Glomerular visceral epithelial cell (primary cell): ENCODE data around the gene PDE4D.
A peak's percentile ranks its signal among the peaks of the same experiment; 100 is the strongest.

Experiments used
- DNase-seq: peaks from one replicate; pipeline ENCODE4 v3.0.0-alpha.2; 2016; ENCODE audit errors: extremely low spot score

PDE4D gene

GRCh38 chr5:59655693-59656309 is 237.7 kb downstream of the PDE4D start:
- no peak for DNase-seq

- no peak for DNase-seq
Measured at GRCh38 chr5:59654691-59655090, 238.8 kb downstream of the PDE4D start.

GRCh38 chr5:59652449-59652848 is 241.1 kb downstream of the PDE4D start:
- no peak for DNase-seq

GRCh38 chr5:59648949-59649921 is 244.3 kb downstream of the PDE4D start:
- DNase-seq, result no peak

GRCh38 chr5:59648038-59648831 is 245.3 kb downstream of the PDE4D start:
- DNase-seq, result no peak

GRCh38 chr5:59645380-59645779 is 248.1 kb downstream of the PDE4D start:
- no peak for DNase-seq

GRCh38 chr5:59640411-59640810 is 253.1 kb downstream of the PDE4D start:
- no peak for DNase-seq

GRCh38 chr5:59637884-59638580 is 255.5 kb downstream of the PDE4D start:
- no peak for DNase-seq

GRCh38 chr5:59629561-59629960 is 264.0 kb downstream of the PDE4D start:
- DNase-seq, result no peak

GRCh38 chr5:59628062-59628828 is 265.3 kb downstream of the PDE4D start:
- DNase-seq, result no peak

GRCh38 chr5:59624898-59625297 is 268.6 kb downstream of the PDE4D start:
- no peak for DNase-seq

GRCh38 chr5:59622848-59623247 is 270.7 kb downstream of the PDE4D start:
- no peak for DNase-seq

GRCh38 chr5:59621477-59621876 is 272.0 kb downstream of the PDE4D start:
- DNase-seq, result no peak

- peak; percentile 20 for DNase-seq
Measured at GRCh38 chr5:59620535-59621212, 272.9 kb downstream of the PDE4D start.

GRCh38 chr5:59618644-59619043 is 274.9 kb downstream of the PDE4D start:
- no peak for DNase-seq

GRCh38 chr5:59617186-59617771 is 276.2 kb downstream of the PDE4D start:
- DNase-seq, result no peak

GRCh38 chr5:59616413-59616812 is 277.1 kb downstream of the PDE4D start:
- no peak for DNase-seq

- no peak for DNase-seq
Measured at GRCh38 chr5:59615272-59615671, 278.3 kb downstream of the PDE4D start.

GRCh38 chr5:59609501-59610265 is 283.8 kb downstream of the PDE4D start:
- DNase-seq, result no peak
